GM12878 (cell line): Measurements from ENCODE around the gene THADA. TPM values are rescaled to one million over a fixed set of nuclear protein-coding genes. Genes with fewer than 3 reads are reported as not detected.

Source experiments
- ATAC-seq: fragments of 200-7000 bp; cut with Tn5 transposase; 3 replicates; pipeline ENCODE4 v1.9.1; 2020; ENCODE audit warnings: mild to moderate bottlenecking, moderate library complexity
- BruUV-seq: library from RNA; stranded (reverse); fragments of 400-500 nt; replicated peaks from 2 replicates; lab custom pipeline; 2021; lab: Mats Ljungman, UMichigan
- CTCF ChIA-PET: fragments of 300-600 bp; sonication (Branson Sonifier 250); formaldehyde crosslinking; extraction: SDS; loops from one replicate; lab custom pipeline; 2021; ENCODE audit warnings: inconsistent platforms; lab: Yijun Ruan, JAX
- POLR2A ChIA-PET: fragments of 350-600 bp; formaldehyde crosslinking; extraction: SDS; loops from one replicate; lab custom pipeline; 2021; ENCODE audit warnings: inconsistent platforms; lab: Charles Lee
- RAD21 ChIA-PET: fragments of 300-600 bp; sonication (Branson Sonifier 250); formaldehyde crosslinking; loops from one replicate; lab custom pipeline; 2023; ENCODE audit warnings: antibody characterized with exemption; ENCODE audit not compliant: unreplicated experiment; lab: Charles Lee
- SMC1A ChIA-PET: fragments of 300-600 bp; sonication (Branson Sonifier 250); formaldehyde crosslinking; loops from one replicate; lab custom pipeline; 2023; ENCODE audit not compliant: unreplicated experiment, uncharacterized antibody; lab: Charles Lee
- DNase-seq: peaks from one replicate; pipeline ENCODE4 v3.0.0-alpha.2; 2011; ENCODE audit warnings: low read depth, low spot score
- FAIRE-seq: peaks from 3 replicates; lab custom pipeline; 2011; peaks lifted over from hg19 to GRCh38; lab: Jason Lieb, UNC
- H2AFZ ChIP-seq: 2 replicates; pipeline ENCODE4 v1.6.0; 2011; ENCODE audit warnings: low read depth, low read length, control low read depth; ENCODE audit not compliant: control insufficient read depth
- H3K27ac ChIP-seq: 2 replicates; pipeline ENCODE4 v1.5.1; 2011; ENCODE audit warnings: control low read depth; ENCODE audit not compliant: control insufficient read depth, insufficient read depth
- H3K27me3 ChIP-seq, 2 experiments: replicated peaks in 1 of 2; 2 replicates each; pipeline versions ENCODE4 v1.6.0 to v1.6.1; 2011; ENCODE audit warnings: low read length in 1 of 2; ENCODE audit not compliant: control insufficient read depth in 2 of 2, insufficient read depth in 2 of 2
- H3K36me3 ChIP-seq, 2 experiments: 2 replicates each; pipeline ENCODE4 v1.5.1; 2011; ENCODE audit warnings: low read length in 1 of 2; ENCODE audit not compliant: control insufficient read depth in 2 of 2, insufficient read depth in 2 of 2
- H3K4me1 ChIP-seq: 2 replicates; pipeline ENCODE4 v1.6.1; 2011; ENCODE audit warnings: mild to moderate bottlenecking, low read length, moderate library complexity, mixed read lengths; ENCODE audit not compliant: control insufficient read depth, insufficient read depth
- H3K4me2 ChIP-seq: 2 replicates; pipeline ENCODE4 v1.6.0; 2011; ENCODE audit warnings: control low read depth; ENCODE audit not compliant: control insufficient read depth, insufficient read depth
- H3K4me3 ChIP-seq: fragments of 200-600 bp; sonication (generic); 2 replicates; pipeline ENCODE4 v1.5.1; 2016
- H3K79me2 ChIP-seq: 2 replicates; pipeline ENCODE4 v1.6.0; 2011; ENCODE audit warnings: low read length; ENCODE audit not compliant: control insufficient read depth, insufficient read depth
- H3K9ac ChIP-seq: 2 replicates; pipeline ENCODE4 v1.8.0; 2011; ENCODE audit warnings: low read length, control low read depth, mixed read lengths; ENCODE audit not compliant: control insufficient read depth, insufficient read depth
- H3K9me3 ChIP-seq: replicated peaks from 3 replicates; pipeline ENCODE4 v1.5.1; 2011; ENCODE audit warnings: mild to moderate bottlenecking, low read length; ENCODE audit not compliant: control insufficient read depth, insufficient read depth
- H4K20me1 ChIP-seq: 2 replicates; pipeline ENCODE4 v1.6.0; 2011; ENCODE audit not compliant: control insufficient read depth, insufficient read depth
- CBX5 ChIP-seq: sonication (generic); IDR thresholded peaks from 2 replicates; pipeline ENCODE4 v1.6.1; 2016; ENCODE audit warnings: low read depth, moderate library complexity, mild to moderate bottlenecking, inconsistent platforms
- HCFC1 ChIP-seq: fragments of 150-350 bp; IDR thresholded peaks from 2 replicates; pipeline ENCODE4 v1.6.1; 2014; ENCODE audit warnings: low read length
- NFYA ChIP-seq: IDR thresholded peaks from 2 replicates; pipeline ENCODE4 v1.6.1; 2011; ENCODE audit warnings: low read depth, mild to moderate bottlenecking, low read length, improper control_type of control experiment, borderline replicate concordance
- NR2C2 ChIP-seq: IDR thresholded peaks from 2 replicates; pipeline ENCODE4 v1.6.1; 2011; ENCODE audit warnings: borderline replicate concordance, low read depth; ENCODE audit not compliant: control insufficient read depth, insufficient read length
- POLR2AphosphoS5 ChIP-seq: IDR thresholded peaks from 2 replicates; pipeline ENCODE4 v1.6.1; 2011; ENCODE audit warnings: mild to moderate bottlenecking, low read length, inconsistent platforms
- RAD21 ChIP-seq: IDR thresholded peaks from 2 replicates; pipeline ENCODE4 v1.6.1; 2011; ENCODE audit warnings: mild to moderate bottlenecking, low read depth, low read length, moderate library complexity; ENCODE audit not compliant: insufficient read depth
- REST ChIP-seq: IDR thresholded peaks from 2 replicates; pipeline ENCODE4 v1.6.1; 2012; ENCODE audit warnings: mild to moderate bottlenecking, low read depth, low read length
- SIX5 ChIP-seq: IDR thresholded peaks from 2 replicates; pipeline ENCODE4 v1.6.1; 2011; ENCODE audit warnings: mild to moderate bottlenecking, low read depth, low read length, moderate library complexity; ENCODE audit not compliant: severe bottlenecking
- SP1 ChIP-seq: IDR thresholded peaks from one replicate; pipeline ENCODE4 v1.6.1; 2011; ENCODE audit warnings: low read depth, low read length
- WGBS: methylation state at CpG from one replicate; pipeline ENCODE4 v1.1.6; 2016; ENCODE audit warnings: low lambda C conversion rate; ENCODE audit not compliant: insufficient replicate concordance, insufficient coverage; ENCODE audit errors: missing lambda C conversion rate; 5-methylcytosine and 5-hydroxymethylcytosine counted together
- in situ Hi-C: fragments of 300-500 bp; cut with MboI; formaldehyde crosslinking; loops from 9 replicates; pipeline ENCODE4 v1.14.3; 2018; ENCODE audit warnings: mixed read lengths
- intact Hi-C: fragments of 100-400 bp; cut with micrococcal nuclease; formaldehyde crosslinking; loops from one replicate; pipeline ENCODE4 v1.14.2; 2022; ENCODE audit not compliant: unreplicated experiment
- polyA plus RNA-seq, 11 experiments: library from polyadenylated mRNA; depleted of rRNA in 4 of 11; unstranded in 6 of 11; stranded (reverse) in 5 of 11; fragments of >200 nt; fragmentation: Nextera tagmentation in 4 of 11; fragmentation: Illumina TruSeq in 1 of 11; extraction: Ambion mirVana in 4 of 11; extraction: Trizol in 1 of 11; gene quantifications; 1 replicate in 1 of 11; 2 replicates in 10 of 11; pipeline versions ENCODE4 v1.2.1 to v1.2.3, GENCODE V29; 2011 to 2016; ENCODE audit warnings: inconsistent platforms in 2 of 11, missing spikeins in 2 of 11, low read depth in 1 of 11
- total RNA-seq, 4 experiments: library from RNA; depleted of rRNA in 3 of 4; stranded (reverse); fragments of >200 nt in 3 of 4; fragmentation: Illumina TruSeq in 1 of 4; extraction: Trizol in 1 of 4; gene quantifications; 2 replicates each; pipeline versions ENCODE4 v1.2.1 to v1.2.3, GENCODE V29; 2013 to 2021
- TF ChIP-seq, protein P1 (sequence below): fragments of 450-650 bp; IDR thresholded peaks from 2 replicates; pipeline ENCODE4 v1.6.1; 2017; ENCODE audit warnings: antibody characterized with exemption, mild to moderate bottlenecking, moderate library complexity

Gene THADA
- total and polyA plus RNA-seq, 10 of the 15 experiments (the other 5 are each of a cell fraction or from before 2014, with no cell fraction given): 14.6 to 33.2 (median 23.2) TPM

- H2AFZ ChIP-seq: no peak overlapping the region
- ChIA-PET CTCF (interaction anchor here (1.2 to 3.2 kb wide), 3 partner anchors 11 to 39 kb away, joined by 3 to 13 read pairs (median 12); no protein-coding TSS in a partner anchor), POLR2A (no interaction called here)
- no peaks in the 10 kb centered on the region for H4K20me1 ChIP-seq
- no peak for TF ChIP-seq REST
- TF ChIP-seq, all 136 proteins: peak for 0
- intact Hi-C loops (no loop called here), in situ Hi-C loops (no loop called here)
- no peak overlapping the region for H3K27ac ChIP-seq
- SMC1A ChIA-PET: interaction anchor here (3.0 to 7.8 kb wide), 2 partner anchors 8 to 13 kb away, joined by 14 to 84 read pairs; no protein-coding TSS in a partner anchor
- peaks cover 24% of the 10 kb centered on the region for H3K4me1 ChIP-seq
- no peaks in the 10 kb centered on the region for H3K36me3 ChIP-seq
- H3K4me3 ChIP-seq: no peak overlapping the region
- H3K27me3 ChIP-seq: no peaks in the 10 kb centered on the region
- RAD21 ChIA-PET: interaction anchor here (1.0 to 1.3 kb wide), 3 partner anchors 38 to 236 kb away, joined by 3 read pairs; no protein-coding TSS in a partner anchor
- no TSS peak for BruUV-seq
- H3K9me3 ChIP-seq: no peaks in the 10 kb centered on the region
- ATAC-seq (no peak), DNase-seq (no peak), FAIRE-seq (no peak)
- H3K79me2 ChIP-seq: no peaks in the 10 kb centered on the region
- H3K9ac ChIP-seq: no peak overlapping the region
- 84% methylated on average over 2 of the region's 2 CpGs for WGBS
- H3K4me2 ChIP-seq: no peak overlapping the region
Observed at GRCh38 chr2:43465234-43465633, 130.6 kb downstream of the THADA start.

DNA sequence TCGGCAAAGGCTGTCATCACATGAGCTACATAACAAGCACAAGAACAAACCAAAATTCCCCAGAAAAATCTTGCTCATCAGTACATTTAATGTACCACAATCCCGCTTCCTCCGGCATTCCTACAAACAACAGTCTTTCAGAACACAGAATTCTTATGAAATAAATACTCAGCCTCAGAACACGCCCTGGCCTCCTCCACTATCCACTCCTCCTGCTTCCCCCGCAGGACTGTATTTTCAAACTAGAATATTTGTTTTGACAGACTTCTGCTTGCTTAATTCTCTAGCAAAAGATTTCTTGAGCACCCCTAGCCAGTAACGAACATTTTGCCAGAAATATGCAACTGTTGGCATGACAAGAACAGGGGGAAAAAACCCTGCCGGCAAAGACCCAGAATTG lies 131.2 kb downstream of the THADA start:
- Histone ChIP-seq H3K4me2 (no peak overlapping the region), H3K4me1 (peaks cover 29% of the 10 kb centered on the region), H3K4me3 (no peak overlapping the region), H2AFZ (no peak overlapping the region), H3K27me3 (no peaks in the 10 kb centered on the region), H3K9me3 (no peaks in the 10 kb centered on the region), H3K36me3 (no peaks in the 10 kb centered on the region), H3K27ac (no peak overlapping the region), H3K79me2 (no peaks in the 10 kb centered on the region), H4K20me1 (no peaks in the 10 kb centered on the region), H3K9ac (no peak overlapping the region)
- WGBS: 98% methylated on average over 7 of the region's 7 CpGs
- DNase-seq (no peak), FAIRE-seq (no peak), ATAC-seq (no peak)
- SMC1A ChIA-PET: interaction anchor here (1.1 to 7.8 kb wide), 6 partner anchors 9 to 236 kb away, joined by 3 to 84 read pairs (median 8); no protein-coding TSS in a partner anchor
- POLR2A ChIA-PET: interaction anchor here (0.6 kb wide), 1 partner anchor 160 kb away, joined by 4 read pairs; no protein-coding TSS in a partner anchor
- CTCF ChIA-PET: interaction anchor here (1.2 to 3.2 kb wide), 5 partner anchors 8 to 236 kb away, joined by 3 to 13 read pairs (median 11); no protein-coding TSS in a partner anchor
- intact Hi-C loops (no loop called here), in situ Hi-C loops (no loop called here)
- BruUV-seq: no TSS peak
- RAD21 ChIA-PET: interaction anchor here (1.0 to 2.4 kb wide), 5 partner anchors 14 to 236 kb away, joined by 3 to 18 read pairs (median 3); no protein-coding TSS in a partner anchor
- TF ChIP-seq NFYA (no peak), RAD21 (no peak), SIX5 (no peak), POLR2AphosphoS5 (no peak), HCFC1 (no peak), CBX5 (no peak), NR2C2 (no peak), SP1 (no peak)
- TF ChIP-seq, protein P1, sequence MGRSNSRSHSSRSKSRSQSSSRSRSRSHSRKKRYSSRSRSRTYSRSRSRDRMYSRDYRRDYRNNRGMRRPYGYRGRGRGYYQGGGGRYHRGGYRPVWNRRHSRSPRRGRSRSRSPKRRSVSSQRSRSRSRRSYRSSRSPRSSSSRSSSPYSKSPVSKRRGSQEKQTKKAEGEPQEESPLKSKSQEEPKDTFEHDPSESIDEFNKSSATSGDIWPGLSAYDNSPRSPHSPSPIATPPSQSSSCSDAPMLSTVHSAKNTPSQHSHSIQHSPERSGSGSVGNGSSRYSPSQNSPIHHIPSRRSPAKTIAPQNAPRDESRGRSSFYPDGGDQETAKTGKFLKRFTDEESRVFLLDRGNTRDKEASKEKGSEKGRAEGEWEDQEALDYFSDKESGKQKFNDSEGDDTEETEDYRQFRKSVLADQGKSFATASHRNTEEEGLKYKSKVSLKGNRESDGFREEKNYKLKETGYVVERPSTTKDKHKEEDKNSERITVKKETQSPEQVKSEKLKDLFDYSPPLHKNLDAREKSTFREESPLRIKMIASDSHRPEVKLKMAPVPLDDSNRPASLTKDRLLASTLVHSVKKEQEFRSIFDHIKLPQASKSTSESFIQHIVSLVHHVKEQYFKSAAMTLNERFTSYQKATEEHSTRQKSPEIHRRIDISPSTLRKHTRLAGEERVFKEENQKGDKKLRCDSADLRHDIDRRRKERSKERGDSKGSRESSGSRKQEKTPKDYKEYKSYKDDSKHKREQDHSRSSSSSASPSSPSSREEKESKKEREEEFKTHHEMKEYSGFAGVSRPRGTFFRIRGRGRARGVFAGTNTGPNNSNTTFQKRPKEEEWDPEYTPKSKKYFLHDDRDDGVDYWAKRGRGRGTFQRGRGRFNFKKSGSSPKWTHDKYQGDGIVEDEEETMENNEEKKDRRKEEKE: no peak
